RPMI8226 (cell line): Measurements from ENCODE around the gene MLST8.

Source experiments
- DNase-seq: peaks from one replicate; pipeline ENCODE4 v3.0.0-alpha.2; 2015

Gene MLST8, protein sequence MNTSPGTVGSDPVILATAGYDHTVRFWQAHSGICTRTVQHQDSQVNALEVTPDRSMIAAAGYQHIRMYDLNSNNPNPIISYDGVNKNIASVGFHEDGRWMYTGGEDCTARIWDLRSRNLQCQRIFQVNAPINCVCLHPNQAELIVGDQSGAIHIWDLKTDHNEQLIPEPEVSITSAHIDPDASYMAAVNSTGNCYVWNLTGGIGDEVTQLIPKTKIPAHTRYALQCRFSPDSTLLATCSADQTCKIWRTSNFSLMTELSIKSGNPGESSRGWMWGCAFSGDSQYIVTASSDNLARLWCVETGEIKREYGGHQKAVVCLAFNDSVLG

DNA sequence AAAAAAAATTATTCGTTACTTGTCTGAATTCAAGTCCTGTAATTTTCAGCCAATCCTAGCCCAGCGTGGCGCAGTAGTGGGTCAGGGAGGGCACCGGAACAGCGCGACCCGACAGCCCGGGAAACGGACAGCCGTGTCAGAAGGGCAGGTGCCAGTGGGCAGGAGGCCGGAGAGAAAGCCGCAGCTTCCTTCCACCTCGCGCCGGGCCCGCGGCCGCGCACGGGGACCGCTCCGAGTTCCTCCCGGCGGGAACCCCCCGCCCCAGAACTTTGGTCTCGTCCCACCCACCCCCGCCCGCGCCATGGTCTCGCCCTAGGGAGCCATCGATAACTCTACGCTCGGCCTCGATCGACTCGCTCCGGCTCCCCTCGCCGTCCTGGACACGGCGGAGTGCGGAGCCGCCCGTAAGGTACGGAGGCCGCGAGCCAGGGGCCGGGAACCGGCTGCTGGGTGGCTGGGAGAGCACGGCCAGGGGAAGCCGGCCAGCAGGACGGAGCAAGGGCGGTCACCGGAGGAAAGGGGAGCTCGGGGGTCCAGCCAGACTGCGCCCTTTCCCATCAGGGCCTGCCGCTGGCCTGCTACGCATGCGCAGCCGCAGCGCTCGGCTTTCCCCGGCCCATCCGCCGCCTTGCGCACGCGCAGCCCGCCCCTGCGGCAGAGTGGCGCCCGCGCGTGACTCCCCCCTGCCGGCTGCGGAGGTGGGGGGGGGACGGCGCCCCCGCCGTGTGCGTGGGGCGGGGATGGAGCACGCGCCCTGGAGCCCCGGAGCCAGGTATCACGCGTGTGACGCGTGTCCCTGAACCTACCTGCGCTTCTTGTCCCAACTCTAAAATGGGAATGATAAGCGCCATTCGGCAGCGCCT is at the start of gene MLST8:
MLST8 (plus strand) TSS at position 351 of the 863 bp plus-strand sequence. CDS start 632 bp downstream, outside the sequence.
- peak; percentile 94 for DNase-seq

DNA sequence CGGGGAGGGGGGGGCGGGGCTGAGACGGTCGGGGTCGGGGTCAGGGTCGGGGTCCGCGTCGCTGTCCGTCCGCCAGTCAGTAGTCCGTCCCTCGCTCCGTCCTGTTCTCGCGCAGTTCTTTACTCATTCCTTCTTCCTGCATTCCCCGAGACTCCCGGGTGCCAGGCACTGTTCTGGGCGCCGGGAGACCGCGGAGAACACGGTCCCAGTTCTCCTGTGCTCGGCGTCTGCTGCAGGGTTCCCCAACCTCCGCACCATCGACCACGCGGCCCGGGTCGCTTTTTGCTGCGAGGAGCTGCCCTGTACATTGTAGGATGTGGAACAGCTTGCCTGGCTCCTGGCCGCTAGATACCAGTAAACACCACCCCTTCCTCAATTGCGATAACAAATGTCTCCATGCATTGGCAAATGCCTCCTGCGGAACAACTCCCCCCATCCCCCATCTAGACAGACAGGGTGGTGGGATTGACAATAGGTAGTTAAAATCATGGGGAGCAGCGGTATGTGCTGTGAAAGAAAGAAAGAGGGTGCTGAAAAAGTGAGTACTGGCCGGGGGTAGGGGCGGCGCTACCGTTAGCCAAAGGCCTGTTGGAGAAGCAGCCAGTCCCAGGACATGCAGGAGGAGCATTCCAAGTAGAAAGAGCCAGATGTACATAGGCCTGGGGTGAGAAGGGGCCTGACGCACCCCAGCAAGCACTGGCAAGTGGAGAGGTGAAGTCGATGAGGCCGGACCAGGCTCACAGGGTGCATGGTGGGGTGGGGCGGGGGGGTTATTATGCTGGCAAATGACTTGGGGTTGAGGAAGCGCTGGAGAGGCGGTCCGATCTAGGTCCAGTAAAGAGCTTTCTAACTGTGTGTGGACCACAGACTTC is 49.0 kb upstream of the MLST8 start:
- peak; percentile 33 for DNase-seq

DNA sequence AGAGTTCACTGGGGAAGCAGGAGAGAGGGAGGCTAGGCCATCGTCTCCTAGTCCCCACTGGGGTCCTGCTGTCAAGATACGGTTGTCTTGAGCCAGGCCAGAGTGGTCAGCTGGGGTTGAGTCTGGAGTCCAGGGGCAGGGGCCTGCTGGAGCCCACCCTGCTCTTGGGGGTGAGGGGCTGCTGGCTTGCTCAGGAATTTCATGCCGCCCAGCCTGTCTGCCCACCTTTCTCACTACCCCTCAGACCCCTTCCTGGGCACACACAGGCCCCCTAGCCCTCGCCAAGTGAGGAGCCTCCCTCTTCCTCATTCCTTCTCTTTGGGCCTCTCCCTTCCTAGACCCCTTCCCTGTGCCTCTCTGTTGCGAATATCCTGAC is 48.4 kb upstream of the MLST8 start:
- no peak for DNase-seq

DNA sequence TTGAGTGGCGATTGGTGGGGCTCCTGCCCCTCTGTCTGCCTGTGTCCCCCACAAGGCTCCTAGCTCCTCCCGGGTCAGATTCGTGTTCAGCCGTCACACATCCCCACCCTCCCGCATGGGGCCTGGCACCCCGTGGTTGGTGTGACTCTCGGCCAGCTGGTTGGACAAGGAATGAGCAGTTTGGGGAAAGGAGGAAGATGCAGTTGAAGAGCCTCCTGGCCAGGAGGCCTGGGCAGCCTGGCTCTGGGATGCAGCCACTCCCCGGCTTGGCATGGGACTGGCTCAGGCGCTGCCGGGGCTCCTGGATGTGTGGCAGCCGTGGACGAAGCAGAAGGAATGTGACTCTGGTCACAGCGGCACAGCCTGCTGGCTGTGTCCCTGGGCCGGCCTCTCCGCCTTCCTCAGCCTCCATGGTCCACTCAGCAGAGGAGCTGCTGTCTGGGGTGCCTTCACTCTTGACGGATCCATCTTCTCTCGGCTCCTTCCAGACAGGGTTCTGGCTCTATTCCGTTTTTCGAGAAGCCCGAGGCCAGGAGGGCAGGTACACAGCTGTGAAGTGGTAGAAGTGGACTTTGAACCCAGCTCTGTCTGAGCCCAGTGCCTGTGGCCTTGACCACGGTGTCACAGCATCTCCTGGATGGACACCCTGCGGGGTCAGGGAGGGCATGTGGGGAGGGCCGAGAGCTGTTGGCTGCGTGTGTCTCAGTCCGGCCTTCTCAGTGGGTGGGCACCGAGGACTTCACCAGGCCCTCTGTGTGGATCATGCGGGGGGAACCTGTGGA is 47.6 kb upstream of the MLST8 start:
- no peak for DNase-seq

DNA sequence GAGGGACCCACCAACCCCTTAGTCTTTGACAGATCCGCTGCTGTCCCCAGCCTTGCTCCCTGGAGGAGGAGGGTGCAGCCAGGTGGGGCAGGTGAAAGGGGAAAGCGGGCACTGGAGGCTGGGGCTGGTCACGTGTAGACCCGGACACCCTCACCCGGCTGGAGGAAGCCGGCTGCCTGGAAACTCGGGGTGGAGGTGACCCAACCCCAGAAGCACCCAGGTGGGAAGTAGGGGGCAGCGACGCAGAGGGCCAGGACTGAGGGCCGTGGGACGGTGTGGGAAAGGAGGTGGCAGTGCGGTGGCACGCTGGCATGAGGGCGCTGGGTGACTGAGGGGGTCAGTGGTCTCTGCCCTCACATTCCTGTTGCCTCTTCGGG is 47.0 kb upstream of the MLST8 start:
- DNase-seq: no peak

DNA sequence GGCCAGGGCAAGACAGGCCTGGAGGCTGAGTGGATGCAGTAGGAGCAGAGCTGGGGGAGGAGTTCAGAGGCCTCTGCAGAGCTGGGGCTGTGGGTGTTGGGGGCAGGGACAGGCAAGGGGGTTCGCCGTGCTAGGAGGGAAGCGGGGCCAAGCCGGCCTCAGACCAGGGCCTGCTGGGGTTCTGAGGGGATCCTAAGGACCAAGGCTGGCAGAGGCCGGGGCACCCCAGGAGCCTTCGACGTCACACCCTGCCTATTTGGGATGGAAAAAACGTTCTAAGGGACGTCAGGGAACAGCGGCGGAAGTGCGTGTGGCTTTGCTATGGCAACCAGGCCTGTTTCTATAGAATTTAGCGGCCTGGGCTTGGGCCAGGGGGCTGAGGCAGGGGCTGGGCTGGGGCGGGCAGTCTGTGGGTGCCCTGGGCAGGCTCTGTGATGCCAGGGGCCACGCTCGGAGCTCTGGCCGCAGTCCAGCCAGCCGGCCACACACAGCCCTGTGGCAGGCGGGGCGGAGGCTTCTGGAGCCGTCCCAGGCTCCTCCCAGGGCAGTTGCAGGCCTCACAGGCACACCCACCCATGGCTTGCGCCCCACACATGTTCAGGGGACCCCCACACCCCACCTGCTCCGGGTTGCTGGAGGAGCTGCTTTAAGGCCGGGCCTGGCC is 45.9 kb upstream of the MLST8 start:
- no peak for DNase-seq

DNA sequence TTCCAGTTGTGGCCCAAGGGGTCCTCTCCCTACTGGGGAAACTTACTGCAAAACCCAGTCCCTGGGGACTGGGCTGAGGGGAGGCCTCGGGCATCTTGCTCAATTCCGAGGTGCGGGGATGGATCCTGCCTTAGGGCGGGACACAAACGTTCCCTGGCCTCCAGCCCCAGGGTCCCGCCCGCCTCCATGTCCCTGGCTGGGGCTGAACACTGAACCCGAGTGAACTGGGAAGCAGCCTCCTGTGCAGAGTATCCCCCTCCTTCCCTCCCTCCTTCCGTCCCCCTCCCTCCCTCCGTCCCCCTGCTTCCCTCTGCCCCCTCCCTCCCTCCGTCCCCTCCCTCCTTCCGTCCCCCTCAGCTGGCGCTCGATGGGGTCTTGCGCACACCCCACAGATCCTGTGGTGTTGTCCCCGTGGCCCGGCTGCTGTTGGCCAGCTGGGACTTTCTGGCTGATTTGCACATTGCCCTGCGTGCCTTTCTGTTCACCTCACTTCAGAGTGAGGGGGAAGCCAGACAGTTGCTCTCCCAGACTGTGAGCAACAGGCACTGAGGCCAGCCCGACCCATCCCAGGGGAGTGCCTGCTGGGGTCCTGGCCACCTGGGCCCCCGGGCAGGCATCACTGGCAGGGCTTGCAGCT is 44.2 kb upstream of the MLST8 start:
- no peak for DNase-seq

DNA sequence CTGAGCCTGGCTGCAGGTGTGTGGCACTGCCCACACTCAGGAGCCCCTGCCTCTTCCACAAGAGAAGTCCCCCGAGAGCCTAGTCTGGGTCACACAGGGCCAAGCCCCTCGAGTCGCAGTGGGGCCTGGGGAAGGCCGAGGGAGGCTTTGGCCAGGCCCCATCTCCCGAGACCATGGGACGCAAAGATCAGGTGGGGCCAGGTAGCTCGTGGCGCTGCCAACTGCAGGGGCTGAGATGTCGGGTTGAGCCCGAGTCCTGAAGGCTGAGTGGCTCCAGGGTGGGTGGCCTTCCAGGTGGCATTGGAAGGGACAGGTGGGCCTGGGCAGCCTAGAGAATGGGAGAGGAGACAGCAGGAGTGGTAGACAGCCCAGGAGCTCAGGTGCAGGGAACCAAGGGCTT is 43.3 kb upstream of the MLST8 start:
- no peak for DNase-seq

DNA sequence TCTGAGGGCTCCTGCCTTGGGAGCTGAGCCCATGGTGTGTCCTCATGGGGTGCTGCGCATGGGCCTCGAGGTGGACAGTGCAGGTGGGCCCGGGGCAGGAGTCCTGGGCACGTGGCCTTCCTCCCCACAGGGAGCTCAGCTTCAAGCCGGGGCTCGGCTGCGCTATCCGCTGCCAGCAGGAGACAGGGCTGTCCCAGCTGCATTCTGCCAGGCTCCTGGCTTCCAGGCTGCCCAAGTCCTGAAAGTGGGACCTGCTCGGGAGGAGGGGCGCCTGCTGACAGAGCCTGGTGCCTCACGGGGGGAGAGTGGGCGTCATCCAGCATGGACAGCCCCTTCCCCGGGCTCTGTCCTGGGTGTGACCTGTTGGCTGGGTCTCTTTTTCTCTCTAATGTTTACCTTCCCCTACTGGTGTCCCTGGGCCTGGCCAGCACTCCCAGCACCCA is 42.6 kb upstream of the MLST8 start:
- DNase-seq: no peak

DNA sequence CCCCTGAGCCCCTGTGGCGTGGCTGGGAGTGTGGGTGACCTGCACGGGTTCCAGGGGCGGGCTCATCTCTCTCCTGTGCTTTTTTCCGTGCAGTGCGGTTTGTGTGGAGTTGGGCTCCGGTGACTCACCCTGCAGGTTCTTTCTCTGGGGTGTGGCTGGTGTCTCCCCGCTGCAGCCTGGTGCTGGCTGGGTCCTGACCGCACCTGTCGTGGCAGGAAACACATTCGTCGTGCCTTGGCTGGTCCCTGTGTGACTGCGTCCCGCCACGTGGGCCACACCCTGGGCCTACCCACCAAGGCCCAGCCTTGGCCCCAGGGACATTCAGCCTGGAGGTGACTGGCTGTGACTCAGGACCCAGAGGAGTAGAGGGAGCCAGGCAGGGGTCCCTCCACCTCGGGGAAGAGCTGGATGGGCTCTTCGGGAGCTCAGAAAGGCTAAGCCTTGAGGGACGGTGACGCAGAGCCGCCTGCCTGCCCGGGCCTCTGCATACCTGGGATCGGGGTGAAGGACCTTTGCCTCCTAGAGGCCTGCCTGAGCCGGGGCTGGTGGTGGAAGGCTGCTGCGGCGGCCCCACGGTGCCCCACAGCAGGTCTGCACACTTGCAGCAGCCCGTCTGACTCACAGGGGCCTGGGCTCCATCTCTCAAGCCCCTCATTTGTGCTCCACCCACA is 41.9 kb upstream of the MLST8 start:
- DNase-seq: no peak

DNA sequence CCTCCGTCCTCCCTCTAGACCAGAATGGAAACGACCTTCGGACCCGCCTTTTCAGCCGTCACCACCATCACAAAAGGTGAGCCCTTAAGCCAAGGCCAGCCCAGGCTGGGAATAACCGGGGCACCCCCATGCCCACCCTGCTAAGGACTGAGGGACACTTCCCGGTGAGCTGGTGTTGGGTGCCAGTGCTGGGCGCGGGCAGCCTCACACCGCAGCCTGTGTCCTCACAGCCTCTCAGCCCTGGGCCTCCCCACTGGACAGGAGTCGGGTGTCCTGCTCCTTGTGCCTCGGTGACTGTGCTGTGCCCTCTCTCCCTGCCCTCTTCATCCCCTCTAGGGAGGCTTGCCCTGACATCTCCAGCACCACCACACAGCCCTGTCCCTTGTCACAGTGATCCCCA is 39.4 kb upstream of the MLST8 start:
- no peak for DNase-seq

DNA sequence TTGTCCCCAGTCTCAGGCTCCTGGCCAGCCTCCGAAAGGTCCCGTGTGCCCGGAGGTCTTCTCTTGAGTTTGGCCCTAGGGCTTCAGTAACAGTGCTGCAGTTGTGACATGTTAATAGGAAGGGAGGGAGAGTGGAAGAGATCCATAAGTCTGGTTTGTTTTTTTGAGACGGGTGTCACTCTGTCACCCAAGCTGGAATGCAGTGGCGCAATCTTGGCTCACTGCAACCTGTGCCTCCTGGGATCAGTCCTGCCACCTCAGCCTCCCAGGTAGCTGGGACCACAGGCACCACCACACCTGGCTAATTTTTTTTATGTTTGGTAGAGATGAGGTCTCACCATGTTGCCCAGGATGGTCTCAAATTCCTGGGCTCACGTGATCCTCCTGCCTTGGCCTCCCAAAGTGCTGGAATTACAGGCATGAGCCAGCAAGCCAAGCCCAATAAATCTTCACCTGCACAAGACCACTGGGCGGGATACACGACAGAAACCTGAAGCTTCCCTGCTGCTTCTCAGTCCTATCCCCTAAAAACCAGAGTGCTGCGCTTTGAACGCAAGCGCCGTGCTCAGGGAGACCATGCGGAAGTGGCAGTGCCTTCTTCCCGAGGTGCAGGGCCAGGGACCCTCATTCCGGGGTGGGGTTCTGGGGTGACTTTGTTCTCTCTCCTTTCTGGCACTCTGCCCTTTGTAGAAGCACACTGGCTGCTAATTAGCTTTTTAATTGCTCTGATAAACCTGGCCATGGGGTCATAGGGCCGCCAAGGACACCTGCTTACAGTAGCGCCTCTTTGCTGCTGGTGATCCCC is 38.8 kb upstream of the MLST8 start:
- DNase-seq: no peak

DNA sequence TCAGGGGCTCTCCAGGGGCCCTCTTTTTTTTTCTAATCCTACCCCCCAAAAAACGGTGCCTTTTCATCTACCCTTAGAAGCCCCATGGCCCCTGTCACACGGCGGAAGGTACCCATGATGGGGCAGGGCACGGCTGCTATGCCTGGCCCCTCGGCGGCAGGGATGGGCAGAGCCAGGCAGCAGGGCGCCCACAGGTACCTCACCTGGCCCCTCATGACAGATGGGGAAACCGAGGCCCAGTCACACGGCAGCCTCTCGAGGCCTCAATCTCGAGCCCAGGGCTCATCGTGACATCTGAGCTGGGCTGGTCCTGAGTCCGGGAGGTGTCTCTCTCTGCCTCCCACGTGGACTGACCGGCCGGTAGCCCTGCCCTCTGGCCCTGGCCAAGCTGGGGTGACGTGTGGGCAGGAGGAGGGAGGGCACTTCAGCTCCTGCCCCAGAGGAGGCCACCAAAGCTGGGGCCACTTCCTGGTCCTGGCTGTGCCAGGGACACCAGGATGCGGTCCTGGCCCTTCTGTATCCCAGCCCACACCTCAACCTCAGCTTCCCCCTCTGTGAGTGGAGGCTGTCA is 38.1 kb upstream of the MLST8 start:
- no peak for DNase-seq

DNA sequence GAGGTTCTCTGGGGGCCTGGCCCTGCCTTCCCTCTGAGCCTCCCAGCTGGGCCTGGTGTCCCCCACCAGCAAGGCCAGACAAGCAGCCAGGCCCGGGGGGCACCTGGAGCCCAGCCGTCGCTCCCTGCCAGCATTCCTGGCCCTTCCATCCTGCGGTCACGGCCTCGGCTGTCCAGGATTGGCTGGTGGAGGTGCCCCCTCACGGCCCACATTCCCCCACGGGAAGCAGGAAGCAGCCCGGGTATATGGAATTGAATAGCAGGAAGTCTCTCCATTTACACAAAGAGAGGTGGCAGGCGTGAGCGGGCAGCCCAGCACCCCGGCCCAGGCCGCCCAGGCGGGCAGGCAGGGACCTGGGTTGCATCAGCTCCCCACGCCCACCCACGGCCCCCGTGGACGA is 35.2 kb upstream of the MLST8 start:
- no peak for DNase-seq

DNA sequence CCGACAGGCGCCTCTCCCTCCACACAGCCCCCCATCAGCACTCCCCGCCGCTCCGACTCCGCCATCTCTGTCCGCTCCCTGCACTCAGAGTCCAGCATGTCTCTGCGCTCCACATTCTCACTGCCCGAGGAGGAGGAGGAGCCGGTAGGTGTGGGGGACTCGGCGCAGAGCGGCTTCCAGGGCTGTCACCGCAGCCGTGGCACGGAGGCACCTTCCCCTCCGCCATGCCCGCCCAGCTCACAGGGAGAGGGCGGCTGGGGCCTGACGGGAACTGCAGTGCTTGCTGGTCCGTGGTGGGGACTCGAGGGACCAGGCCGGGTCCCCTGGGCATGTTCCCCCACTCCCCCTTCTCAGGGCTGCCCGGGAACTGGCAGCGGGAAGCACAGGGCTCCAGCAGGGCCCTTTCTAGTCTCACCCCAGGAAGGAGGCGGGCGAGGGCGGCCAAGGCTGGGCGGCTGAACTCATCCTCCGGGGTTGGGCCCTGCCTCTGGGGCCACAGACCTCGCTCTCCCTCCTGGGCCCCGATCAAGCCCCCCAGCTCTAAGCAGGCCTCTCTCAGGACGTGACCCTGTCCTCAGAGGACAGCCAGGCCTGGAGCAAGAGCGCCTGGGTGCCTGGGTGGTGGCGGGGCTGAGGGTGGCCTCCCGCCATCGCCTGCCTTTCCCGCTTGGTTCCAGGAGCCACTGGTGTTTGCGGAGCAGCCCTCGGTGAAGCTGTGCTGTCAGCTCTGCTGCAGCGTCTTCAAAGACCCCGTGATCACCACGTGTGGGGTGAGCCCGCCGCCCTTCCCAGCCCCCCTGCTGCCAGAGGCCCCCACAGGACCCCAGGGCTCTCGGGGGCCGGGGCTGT is 34.4 kb upstream of the MLST8 start:
- DNase-seq: no peak

DNA sequence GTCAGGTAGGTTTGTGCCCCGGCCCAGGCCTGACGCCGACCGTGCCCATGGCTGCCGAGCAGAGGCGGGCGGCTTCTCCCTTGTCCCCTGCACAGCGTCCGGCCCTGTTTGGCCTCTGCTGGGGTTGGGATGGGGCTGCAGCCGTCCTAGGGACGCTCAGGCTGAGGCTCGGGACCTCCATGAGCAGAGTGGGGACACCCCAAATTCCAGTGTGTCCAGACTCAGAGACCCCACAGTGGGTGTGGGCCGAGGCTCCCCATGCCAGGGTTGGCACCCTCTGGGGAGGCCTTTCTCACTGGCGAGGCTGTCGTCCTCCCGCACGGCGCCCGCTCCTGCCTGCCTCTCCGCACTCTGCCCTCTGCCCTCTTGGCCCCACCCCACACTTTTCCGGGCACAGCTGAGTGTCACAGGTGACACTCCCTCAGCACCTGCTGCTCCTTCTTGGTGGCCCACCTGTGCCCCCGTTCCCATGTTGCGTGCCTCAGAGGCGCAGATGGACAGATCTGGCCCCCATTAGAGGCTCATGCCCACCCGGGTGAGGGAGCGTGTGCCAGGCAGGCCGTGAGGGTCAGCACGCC is 33.6 kb upstream of the MLST8 start:
- no peak for DNase-seq

DNA sequence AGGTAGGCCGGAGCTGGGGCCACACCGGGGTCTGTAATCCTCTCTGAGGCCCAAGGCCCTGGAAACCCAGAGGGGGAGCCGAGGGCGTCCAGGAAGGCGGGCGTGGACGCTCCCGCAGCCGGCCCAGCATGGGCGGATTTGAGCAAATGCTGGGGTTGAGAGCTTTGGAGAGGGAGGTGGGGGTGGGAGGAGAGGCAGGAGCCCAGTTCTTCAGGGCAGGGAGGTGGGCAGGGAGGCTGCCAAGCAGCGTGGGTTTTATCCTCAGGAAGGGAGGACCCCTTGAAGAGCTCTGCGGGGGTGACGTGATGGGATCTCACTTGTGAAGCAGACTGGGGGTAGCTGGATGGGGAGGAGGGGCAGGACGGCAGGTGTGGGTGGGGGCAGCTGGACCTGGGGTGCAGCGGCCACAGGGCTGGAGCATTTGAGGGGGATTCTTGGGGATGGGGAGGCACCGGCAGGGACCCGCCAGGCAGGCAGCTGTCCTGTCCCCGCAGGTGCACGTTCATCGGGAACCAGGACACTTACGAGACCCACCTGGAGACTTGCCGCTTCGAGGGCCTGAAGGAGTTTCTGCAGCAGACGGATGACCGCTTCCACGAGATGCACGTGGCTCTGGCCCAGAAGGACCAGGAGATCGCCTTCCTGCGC is 32.4 kb upstream of the MLST8 start:
- no peak for DNase-seq

DNA sequence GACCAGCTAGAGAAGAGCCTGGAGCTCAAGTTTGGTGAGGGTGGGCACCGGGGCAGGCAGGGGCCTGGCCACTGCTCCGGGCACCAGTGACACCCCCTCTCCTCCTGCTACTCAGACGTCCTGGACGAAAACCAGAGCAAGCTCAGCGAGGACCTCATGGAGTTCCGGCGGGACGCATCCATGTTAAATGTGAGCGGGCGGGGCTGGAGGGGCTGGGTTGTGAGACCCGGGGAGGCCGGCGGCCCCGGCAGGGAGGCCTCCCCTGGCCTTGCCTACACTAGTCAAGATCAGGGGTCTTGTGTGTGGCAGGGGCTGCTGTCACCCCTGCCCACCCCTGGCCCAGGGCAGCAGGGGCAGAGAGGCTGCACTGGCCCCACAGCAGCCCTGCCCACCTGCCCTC is 31.9 kb upstream of the MLST8 start:
- no peak for DNase-seq
